Ishikawa (cell line): Measurements from ENCODE around the gene ACLY.

Experiments
- CEBPB ChIP-seq: IDR thresholded peaks from 2 replicates; pipeline ENCODE4 v1.6.1; 2012
- EGR1 ChIP-seq: IDR thresholded peaks from 2 replicates; pipeline ENCODE4 v1.6.1; 2012
- EP300 ChIP-seq: IDR thresholded peaks from 2 replicates; pipeline ENCODE4 v1.6.1; 2012; ENCODE audit warnings: borderline replicate concordance
- FOXM1 ChIP-seq: IDR thresholded peaks from 2 replicates; pipeline ENCODE4 v1.6.1; 2012; ENCODE audit warnings: low read depth, borderline replicate concordance
- RAD21 ChIP-seq: IDR thresholded peaks from 2 replicates; pipeline ENCODE4 v1.6.1; 2012; ENCODE audit warnings: low read depth
- REST ChIP-seq: IDR thresholded peaks from 2 replicates; pipeline ENCODE4 v1.6.1; 2012; ENCODE audit warnings: low read depth, mild to moderate bottlenecking
- TAF1 ChIP-seq: IDR thresholded peaks from 2 replicates; pipeline ENCODE4 v1.6.1; 2012; ENCODE audit warnings: low read depth, mild to moderate bottlenecking
- TCF12 ChIP-seq: IDR thresholded peaks from 2 replicates; pipeline ENCODE4 v1.6.1; 2012; ENCODE audit warnings: low read depth
- TEAD4 ChIP-seq: IDR thresholded peaks from 2 replicates; pipeline ENCODE4 v1.6.1; 2012
- USF1 ChIP-seq: IDR thresholded peaks from 2 replicates; pipeline ENCODE4 v1.6.1; 2012
- YY1 ChIP-seq: IDR thresholded peaks from 2 replicates; pipeline ENCODE4 v1.6.1; 2012; ENCODE audit warnings: low read depth
- ZBTB7A ChIP-seq: IDR thresholded peaks from 2 replicates; pipeline ENCODE4 v1.6.1; 2012; ENCODE audit warnings: low read depth

- TF ChIP-seq USF1 (no peak), EP300 (no peak), REST (no peak), TAF1 (no peak), RAD21 (no peak), CEBPB (no peak), EGR1 (no peak), FOXM1 (no peak), YY1 (no peak), TCF12 (no peak), TEAD4 (no peak), ZBTB7A (no peak)
Observed at GRCh38 chr17:41869426-41869825, 49.3 kb downstream of the ACLY start.
